Measurements from ENCODE around the gene MCOLN1.

Gene MCOLN1

GRCh38 chr19:7579182-7579581 is 56.8 kb downstream of the MCOLN1 start:
- DNase-seq = no peak

DNA sequence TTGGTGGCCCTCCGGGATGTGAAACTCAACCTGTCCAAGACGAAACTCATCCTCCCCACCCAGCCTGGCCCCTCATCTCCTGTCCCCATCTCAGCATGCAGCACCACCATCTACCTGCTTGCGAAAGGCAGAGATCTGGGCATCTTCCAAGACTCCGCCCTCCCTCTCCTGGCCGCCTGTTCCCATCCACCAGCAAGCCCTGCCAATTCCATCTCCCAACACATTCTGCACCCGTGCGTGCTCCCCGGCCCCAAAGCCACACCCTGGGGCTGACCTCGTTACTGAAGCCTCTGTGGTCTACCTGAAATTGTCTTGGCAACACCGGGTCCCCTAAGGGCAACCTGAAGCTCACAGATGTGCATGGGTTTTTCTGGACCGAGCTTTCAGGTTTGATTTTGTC is 60.0 kb downstream of the MCOLN1 start:
- DNase-seq = no peak

All from DMS 273 treated with DMSO at 0.1 percent for 48 hours (cell line).